C4-2B (cell line): Measurements from ENCODE around the gene CDKN2B-AS1.

ENCODE experiments used
- CTCF ChIP-seq: fragments of 450-650 bp; conservative IDR thresholded peaks from 2 replicates; pipeline ENCODE4 v1.5.1; 2017; ENCODE audit warnings: mild to moderate bottlenecking
- ZFX ChIP-seq: fragments of 450-650 bp; IDR thresholded peaks from 2 replicates; pipeline ENCODE4 v1.6.1; 2017

GRCh38 chr9:22158927-22159346 is 164.3 kb downstream of the CDKN2B-AS1 start:
- TF ChIP-seq CTCF: no peak
- TF ChIP-seq ZFX: no peak
